PC-3 (cell line): ENCODE results near the gene MAGI2.

Experiments
- EZH2 ChIP-seq: fragments of 300-600 bp; sonication (generic); IDR thresholded peaks from one replicate; pipeline ENCODE4 v1.6.1; 2017; ENCODE audit warnings: antibody characterized with exemption, mild to moderate bottlenecking, low read length; ENCODE audit not compliant: unreplicated experiment
- EZH2phosphoT487 ChIP-seq: fragments of 300-600 bp; sonication (generic); IDR thresholded peaks from 2 replicates; pipeline ENCODE4 v1.6.1; 2018; ENCODE audit warnings: mild to moderate bottlenecking, antibody characterized with exemption, low read length, borderline replicate concordance
- TF ChIP-seq, protein P1 (sequence below): fragments of 300-600 bp; sonication (generic); conservative IDR thresholded peaks from 2 replicates; pipeline ENCODE4 v1.5.1; 2017; ENCODE audit warnings: antibody characterized with exemption, low read depth, mild to moderate bottlenecking, low read length

DNA sequence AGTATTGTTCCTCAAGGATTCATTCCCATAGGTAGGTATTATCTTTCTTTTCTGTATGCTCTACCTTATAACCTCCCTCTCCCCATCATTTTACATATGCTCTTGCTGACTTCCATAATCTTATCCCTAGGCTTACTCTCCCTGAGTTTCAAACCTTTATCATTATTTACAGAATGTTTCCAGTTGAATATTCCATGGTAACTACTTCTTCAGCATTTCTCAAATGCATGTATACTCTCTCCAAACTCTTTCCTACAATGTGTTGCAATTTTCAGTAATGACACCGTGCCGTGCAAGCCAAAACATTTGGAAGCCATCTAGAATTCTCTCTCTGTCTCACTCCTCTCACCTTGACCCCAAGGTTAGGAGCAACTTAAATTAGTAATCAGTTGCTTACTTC lies 548.5 kb downstream of the MAGI2 start:
- TF ChIP-seq EZH2phosphoT487 (no peak), EZH2 (no peak)
- TF ChIP-seq, protein P1, sequence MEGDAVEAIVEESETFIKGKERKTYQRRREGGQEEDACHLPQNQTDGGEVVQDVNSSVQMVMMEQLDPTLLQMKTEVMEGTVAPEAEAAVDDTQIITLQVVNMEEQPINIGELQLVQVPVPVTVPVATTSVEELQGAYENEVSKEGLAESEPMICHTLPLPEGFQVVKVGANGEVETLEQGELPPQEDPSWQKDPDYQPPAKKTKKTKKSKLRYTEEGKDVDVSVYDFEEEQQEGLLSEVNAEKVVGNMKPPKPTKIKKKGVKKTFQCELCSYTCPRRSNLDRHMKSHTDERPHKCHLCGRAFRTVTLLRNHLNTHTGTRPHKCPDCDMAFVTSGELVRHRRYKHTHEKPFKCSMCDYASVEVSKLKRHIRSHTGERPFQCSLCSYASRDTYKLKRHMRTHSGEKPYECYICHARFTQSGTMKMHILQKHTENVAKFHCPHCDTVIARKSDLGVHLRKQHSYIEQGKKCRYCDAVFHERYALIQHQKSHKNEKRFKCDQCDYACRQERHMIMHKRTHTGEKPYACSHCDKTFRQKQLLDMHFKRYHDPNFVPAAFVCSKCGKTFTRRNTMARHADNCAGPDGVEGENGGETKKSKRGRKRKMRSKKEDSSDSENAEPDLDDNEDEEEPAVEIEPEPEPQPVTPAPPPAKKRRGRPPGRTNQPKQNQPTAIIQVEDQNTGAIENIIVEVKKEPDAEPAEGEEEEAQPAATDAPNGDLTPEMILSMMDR = no peak
